ENCODE results near the gene NR1D2.

- TF ChIP-seq POLR2A (IDR thresholded peaks at IDR 0.05) (no peak), CTCF (IDR thresholded peaks at IDR 0.05) (no peak), POLR2AphosphoS5 (IDR thresholded peaks at IDR 0.05) (no peak)
These were observed 67.6 kb downstream of the NR1D2 start for GRCh38 chr3:24012589-24013269.

All from gastroesophageal sphincter (tissue), 3 donors.